Caco-2 (cell line): ENCODE measurements around the gene JAML. TPM values are rescaled to one million over a fixed set of nuclear protein-coding genes. Genes with fewer than 3 reads are reported as not detected.

ENCODE experiments used
- BruUV-seq: library from RNA; stranded (reverse); fragments of 400-500 nt; replicated peaks from 2 replicates; lab custom pipeline; 2021; lab: Mats Ljungman, UMichigan
- CTCF ChIA-PET: fragments of 300-600 bp; sonication (Branson Sonifier 250); formaldehyde crosslinking; loops from one replicate; lab custom pipeline; 2022; ENCODE audit warnings: antibody characterized with exemption; lab: Charles Lee
- POLR2A ChIA-PET: fragments of 300-600 bp; sonication (Branson Sonifier 250); formaldehyde crosslinking; loops from one replicate; lab custom pipeline; 2022; ENCODE audit warnings: antibody characterized with exemption; lab: Charles Lee
- DNase-seq, 2 experiments: peaks; one replicate each; pipeline versions ENCODE4 v3.0.0 to v3.0.0-alpha.2; 2020 to 2022
- H3K27me3 ChIP-seq: replicated peaks from 2 replicates; pipeline ENCODE4 v1.6.0; 2011; ENCODE audit warnings: low read length; ENCODE audit not compliant: control insufficient read depth, insufficient read depth
- H3K36me3 ChIP-seq: 2 replicates; pipeline ENCODE4 v1.5.1; 2011; ENCODE audit warnings: low read length; ENCODE audit not compliant: control insufficient read depth, insufficient read depth
- H3K4me1 ChIP-seq: fragments of 250-450 bp; sonication (Bioruptor Pico); 2 replicates; pipeline ENCODE4 v1.5.1; 2020; ENCODE audit warnings: mild to moderate bottlenecking
- H3K4me3 ChIP-seq: 2 replicates; pipeline ENCODE4 v1.5.1; 2011; ENCODE audit warnings: low read depth, mild to moderate bottlenecking, control low read depth, low read length
- H3K9me3 ChIP-seq: fragments of 250-450 bp; sonication (Bioruptor Pico); 2 replicates; pipeline ENCODE4 v1.5.1; 2020; ENCODE audit warnings: mild to moderate bottlenecking, moderate library complexity
- H3K27ac Mint-ChIP-seq: one replicate; pipeline ENCODE4 v1.8.0; 2022; ENCODE audit warnings: mixed read lengths; ENCODE audit not compliant: unreplicated experiment
- H3K27me3 Mint-ChIP-seq: one replicate; pipeline ENCODE4 v1.8.0; 2022; ENCODE audit warnings: mixed read lengths; ENCODE audit not compliant: insufficient read depth, unreplicated experiment
- H3K36me3 Mint-ChIP-seq: one replicate; pipeline ENCODE4 v1.8.0; 2022; ENCODE audit warnings: mild to moderate bottlenecking, mixed read lengths; ENCODE audit not compliant: insufficient read depth, unreplicated experiment
- H3K4me1 Mint-ChIP-seq: one replicate; pipeline ENCODE4 v1.8.0; 2022; ENCODE audit warnings: low read depth, mixed read lengths; ENCODE audit not compliant: unreplicated experiment
- H3K4me3 Mint-ChIP-seq: one replicate; pipeline ENCODE4 v1.8.0; 2022; ENCODE audit warnings: mild to moderate bottlenecking, moderate library complexity, mixed read lengths; ENCODE audit not compliant: unreplicated experiment
- H3K9me3 Mint-ChIP-seq: one replicate; pipeline ENCODE4 v1.8.0; 2022; ENCODE audit warnings: mixed read lengths; ENCODE audit not compliant: unreplicated experiment
- CTCF ChIP-seq, 2 experiments: fragments of 200-600 bp in 1 of 2; IDR thresholded peaks; 1 replicate in 1 of 2; 2 replicates in 1 of 2; pipeline versions ENCODE4 v1.5.1 to v1.8.0; 2011 to 2022; ENCODE audit warnings: antibody characterized with exemption in 1 of 2, control low read depth in 1 of 2, inconsistent platforms in 1 of 2, low read depth in 1 of 2, low read length in 1 of 2, mild to moderate bottlenecking in 1 of 2, moderate library complexity in 1 of 2; ENCODE audit not compliant: insufficient read depth in 1 of 2, severe bottlenecking in 1 of 2, unreplicated experiment in 1 of 2
- intact Hi-C: fragments of 100-400 bp; cut with micrococcal nuclease; formaldehyde crosslinking; loops from one replicate; pipeline ENCODE4 v1.10.0; 2022; ENCODE audit not compliant: unreplicated experiment
- total RNA-seq: library from RNA; stranded (reverse); gene quantifications from 2 replicates; pipeline ENCODE4 v1.2.3, GENCODE V29; 2022

The JAML gene
- total RNA-seq, 1 experiment from 2014 or later, result 8.9 TPM

DNA sequence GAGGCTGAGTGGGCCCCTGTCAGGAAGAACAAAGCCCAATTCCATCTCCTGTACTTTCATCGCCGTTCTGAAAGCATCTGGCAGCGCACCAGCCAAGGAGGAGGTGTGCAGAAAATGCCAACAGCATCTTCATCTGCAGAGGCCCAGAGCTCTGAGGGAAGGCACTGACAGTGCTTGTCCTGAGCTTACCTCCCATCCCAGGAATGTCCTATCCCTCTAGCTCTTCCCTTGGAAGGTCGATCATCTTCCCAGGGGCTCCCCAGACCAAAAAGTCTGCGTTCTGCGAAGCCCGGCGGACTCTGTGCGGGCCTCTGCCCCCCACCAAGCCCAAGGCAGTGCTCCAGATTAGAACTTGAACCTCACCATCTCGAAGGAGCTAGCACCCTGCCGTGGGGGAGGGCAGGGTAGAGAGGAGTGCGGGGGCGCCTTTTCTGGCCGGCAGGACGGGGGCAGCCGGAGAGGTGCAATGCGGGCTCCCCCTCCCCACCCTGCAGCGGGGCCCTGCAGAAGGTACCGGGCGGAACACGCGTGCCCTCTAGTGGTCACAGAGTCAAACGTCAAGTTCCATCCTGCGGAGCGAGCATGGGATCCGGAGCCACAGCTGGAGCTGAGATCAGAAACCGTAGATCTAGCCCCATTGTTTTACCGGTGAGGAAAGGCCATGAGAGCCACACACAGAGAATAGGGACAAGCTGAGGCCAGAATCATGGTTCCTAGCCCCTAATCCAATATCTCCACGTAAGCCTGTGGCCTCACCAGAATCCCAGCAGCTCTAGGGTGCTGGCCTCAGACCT is 53.3 kb downstream of the JAML start:
- ChIA-PET POLR2A (interaction anchor here (0.7 kb wide), 1 partner anchor 105 kb away, joined by 4 read pairs; no protein-coding TSS in a partner anchor), CTCF (interaction anchor here (0.5 to 3.5 kb wide), 38 partner anchors 8 to 1836 kb away, joined by 3 to 37 read pairs (median 4); partner anchors contain the start of genes MPZL2, MPZL3, SCN4B and TMPRSS4)
- no peaks in the 10 kb centered on the region for H3K27me3 Mint-ChIP-seq
- Histone ChIP-seq H3K9me3 (no peaks in the 10 kb centered on the region), H3K36me3 (no peaks in the 10 kb centered on the region), H3K27me3 (no peaks in the 10 kb centered on the region; the same call in 1 of the 2 replicates), H3K4me3 (no peak overlapping the region), H3K4me1 (peaks cover 3% of the 10 kb centered on the region; the same call in 1 of the 2 replicates)
- DNase-seq, result peak; percentile 82 to 89
- H3K27ac Mint-ChIP-seq, result no peak overlapping the region
- peak; percentile 98 to 99 for TF ChIP-seq CTCF (IDR thresholded peaks at IDR 0.05; ENCODE audit: insufficient read depth in 1 of 2, low read depth in 1 of 2, low read length in 1 of 2, severe bottlenecking in 1 of 2, unreplicated experiment in 1 of 2)
- no TSS peak for BruUV-seq
- no peaks in the 10 kb centered on the region for H3K9me3 Mint-ChIP-seq
- H3K36me3 Mint-ChIP-seq, result peaks cover 6% of the 10 kb centered on the region
- H3K4me1 Mint-ChIP-seq, result peaks cover 24% of the 10 kb centered on the region
- no peak overlapping the region for H3K4me3 Mint-ChIP-seq
- intact Hi-C loops, result loop anchor here (1.0 kb wide), 2 partner anchors 26 to 120 kb away; no protein-coding TSS in a partner anchor

DNA sequence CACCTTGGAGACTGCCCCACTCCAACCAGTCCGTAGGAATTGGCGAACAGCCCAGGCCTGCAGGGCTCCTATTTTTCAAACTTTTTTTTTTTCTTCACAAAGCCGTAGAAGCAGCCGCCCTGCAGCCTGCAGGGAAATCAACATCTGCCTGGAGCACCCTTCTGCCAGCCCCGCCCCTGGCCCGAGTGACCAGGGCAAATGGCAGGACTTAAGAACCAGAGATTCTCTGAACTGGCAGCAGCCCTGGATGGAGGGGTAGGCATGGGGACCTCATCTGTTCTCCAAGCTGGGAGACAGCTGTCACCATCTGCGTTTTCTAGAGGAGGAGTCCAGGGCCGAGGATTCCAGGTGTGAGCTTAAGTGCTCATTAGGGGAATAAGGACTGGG is 53.9 kb downstream of the JAML start:
- intact Hi-C loops, result loop anchor here (1.0 kb wide), 2 partner anchors 26 to 120 kb away; no protein-coding TSS in a partner anchor
- H3K9me3 Mint-ChIP-seq, result no peaks in the 10 kb centered on the region
- CTCF ChIA-PET, result interaction anchor here (0.6 to 3.5 kb wide), 22 partner anchors 8 to 363 kb away, joined by 3 to 37 read pairs (median 5); partner anchors contain the start of genes MPZL2 and TMPRSS4
- H3K4me1 Mint-ChIP-seq, result peaks cover 21% of the 10 kb centered on the region
- H3K4me3 Mint-ChIP-seq, result no peak overlapping the region
- H3K36me3 ChIP-seq, result no peaks in the 10 kb centered on the region
- H3K27me3 Mint-ChIP-seq, result no peaks in the 10 kb centered on the region
- POLR2A ChIA-PET, result no interaction called here
- no peaks in the 10 kb centered on the region; the same call in 1 of the 2 replicates for H3K27me3 ChIP-seq
- BruUV-seq, result no TSS peak
- H3K4me3 ChIP-seq, result no peak overlapping the region
- H3K9me3 ChIP-seq, result no peaks in the 10 kb centered on the region
- peaks cover 6% of the 10 kb centered on the region for H3K36me3 Mint-ChIP-seq
- H3K27ac Mint-ChIP-seq, result no peak overlapping the region
- H3K4me1 ChIP-seq, result peaks cover 3% of the 10 kb centered on the region; the same call in 1 of the 2 replicates
- no peak for DNase-seq
- TF ChIP-seq CTCF (IDR thresholded peaks at IDR 0.05; ENCODE audit: insufficient read depth in 1 of 2, low read depth in 1 of 2, low read length in 1 of 2, severe bottlenecking in 1 of 2, unreplicated experiment in 1 of 2), result no peak

- peaks cover 3% of the 10 kb centered on the region; the same call in 1 of the 2 replicates for H3K4me1 ChIP-seq
- H3K27me3 ChIP-seq, result no peaks in the 10 kb centered on the region; the same call in 1 of the 2 replicates
- no peak overlapping the region for H3K4me3 ChIP-seq
- peaks cover 14% of the 10 kb centered on the region for H3K4me1 Mint-ChIP-seq
- H3K9me3 ChIP-seq, result no peaks in the 10 kb centered on the region
- POLR2A ChIA-PET, result no interaction called here
- TF ChIP-seq CTCF (IDR thresholded peaks at IDR 0.05; ENCODE audit: insufficient read depth in 1 of 2, low read depth in 1 of 2, low read length in 1 of 2, severe bottlenecking in 1 of 2, unreplicated experiment in 1 of 2), result no peak
- H3K9me3 Mint-ChIP-seq, result no peaks in the 10 kb centered on the region
- no TSS peak for BruUV-seq
- no peaks in the 10 kb centered on the region for H3K36me3 ChIP-seq
- H3K27ac Mint-ChIP-seq, result no peak overlapping the region
- H3K4me3 Mint-ChIP-seq, result no peak overlapping the region
- CTCF ChIA-PET, result interaction anchor here (0.7 to 3.5 kb wide), 5 partner anchors 12 to 117 kb away, joined by 3 to 37 read pairs (median 6); no protein-coding TSS in a partner anchor
- no peak for DNase-seq
- H3K36me3 Mint-ChIP-seq, result peaks cover 6% of the 10 kb centered on the region
- intact Hi-C loops, result no loop called here
- no peaks in the 10 kb centered on the region for H3K27me3 Mint-ChIP-seq
Observed at GRCh38 chr11:118170231-118170630, 54.6 kb downstream of the JAML start.
